Measurements from ENCODE around the gene DDX23.

The DDX23 gene

GRCh38 chr12:48824112-48824511 lies 27.9 kb downstream of the DDX23 start:
- Histone ChIP-seq H3K27ac (ENCODE audit: low read depth, low read length) (no peak overlapping the region), H3K4me1 (ENCODE audit: control insufficient read depth in 1 of 2, insufficient read depth in 2 of 2, low read length in 2 of 2) (peaks cover 4 to 8% of the 10 kb centered on the region in 2 experiments), H2BK12ac (ENCODE audit: low read length) (no peak overlapping the region), H3K4me3 (ENCODE audit: low read depth, low read length) (no peak overlapping the region), H3K36me3 (ENCODE audit: control insufficient read depth in 1 of 2, insufficient read depth in 2 of 2, low read length in 2 of 2) (peaks cover 50 to 59% of the 10 kb centered on the region in 2 experiments), H4K8ac (ENCODE audit: low read depth, low read length) (no peak overlapping the region), H4K91ac (ENCODE audit: low read depth, low read length) (no peak overlapping the region), H4K12ac (ENCODE audit: low read depth, low read length) (no peak overlapping the region), H2AK5ac (ENCODE audit: low read length) (no peak overlapping the region), H2BK120ac (ENCODE audit: insufficient read depth, low read length, poor library complexity) (no peak overlapping the region), H3K9me3 (ENCODE audit: insufficient read depth, low read depth, low read length) (peaks cover 2% of the 10 kb centered on the region), H2BK5ac (ENCODE audit: low read depth, low read length, poor library complexity) (no peak overlapping the region), H3K79me2 (ENCODE audit: control insufficient read depth, insufficient read depth, low read length, poor library complexity) (no peaks in the 10 kb centered on the region), H2AFZ (ENCODE audit: insufficient read depth, low read length, poor library complexity) (no peak overlapping the region), H3K27me3 (ENCODE audit: insufficient read depth, low read length) (no peaks in the 10 kb centered on the region), H3K14ac (ENCODE audit: low read length) (no peak overlapping the region), H3K79me1 (ENCODE audit: low read length) (no peaks in the 10 kb centered on the region), H3K18ac (ENCODE audit: low read length) (no peak overlapping the region), H3K9ac (ENCODE audit: low read length) (no peak overlapping the region), H3K4ac (ENCODE audit: low read depth, low read length) (no peak overlapping the region), H3K4me2 (ENCODE audit: low read length) (no peak overlapping the region), H3K23ac (ENCODE audit: low read length) (no peak overlapping the region)
- WGBS (ENCODE audit: extremely low coverage, insufficient coverage, insufficient read length) = 100% methylated on average over 1 of the region's 12 CpGs
- no peak for DNase-seq

- H3K4me3 ChIP-seq (ENCODE audit: low read depth, low read length) = no peak overlapping the region
- no peak overlapping the region for H3K4me2 ChIP-seq (ENCODE audit: low read length)
- H3K27ac ChIP-seq (ENCODE audit: low read depth, low read length) = no peak overlapping the region
- H3K14ac ChIP-seq (ENCODE audit: low read length) = no peak overlapping the region
- H3K9ac ChIP-seq (ENCODE audit: low read length) = no peak overlapping the region
- H3K79me2 ChIP-seq (ENCODE audit: control insufficient read depth, insufficient read depth, low read length, poor library complexity) = peaks cover 2% of the 10 kb centered on the region
- H3K9me3 ChIP-seq (ENCODE audit: insufficient read depth, low read depth, low read length) = peaks cover 2% of the 10 kb centered on the region
- peaks cover 6 to 12% of the 10 kb centered on the region in 2 experiments for H3K4me1 ChIP-seq (ENCODE audit: control insufficient read depth in 1 of 2, insufficient read depth in 2 of 2, low read length in 2 of 2)
- no CpG with 5 or more reads among the region's 11 CpGs for WGBS (ENCODE audit: extremely low coverage, insufficient coverage, insufficient read length)
- peaks cover 43 to 51% of the 10 kb centered on the region in 2 experiments for H3K36me3 ChIP-seq (ENCODE audit: control insufficient read depth in 1 of 2, insufficient read depth in 2 of 2, low read length in 2 of 2)
- no peak overlapping the region for H2BK120ac ChIP-seq (ENCODE audit: insufficient read depth, low read length, poor library complexity)
- H3K18ac ChIP-seq (ENCODE audit: low read length) = no peak overlapping the region
- H4K91ac ChIP-seq (ENCODE audit: low read depth, low read length) = no peak overlapping the region
- H3K79me1 ChIP-seq (ENCODE audit: low read length) = peaks cover 7% of the 10 kb centered on the region
- H2AK5ac ChIP-seq (ENCODE audit: low read length) = no peak overlapping the region
- H3K4ac ChIP-seq (ENCODE audit: low read depth, low read length) = no peak overlapping the region
- no peak for DNase-seq
- H2AFZ ChIP-seq (ENCODE audit: insufficient read depth, low read length, poor library complexity) = no peak overlapping the region
- no peak overlapping the region for H4K12ac ChIP-seq (ENCODE audit: low read depth, low read length)
- no peak overlapping the region for H3K23ac ChIP-seq (ENCODE audit: low read length)
- H2BK12ac ChIP-seq (ENCODE audit: low read length) = no peak overlapping the region
- H2BK5ac ChIP-seq (ENCODE audit: low read depth, low read length, poor library complexity) = no peak overlapping the region
- H3K27me3 ChIP-seq (ENCODE audit: insufficient read depth, low read length) = no peaks in the 10 kb centered on the region
- H4K8ac ChIP-seq (ENCODE audit: low read depth, low read length) = no peak overlapping the region
Measured at GRCh38 chr12:48823281-48823680, 28.7 kb downstream of the DDX23 start.

GRCh38 chr12:48822711-48823110 lies 29.3 kb downstream of the DDX23 start:
- Histone ChIP-seq H3K36me3 (ENCODE audit: control insufficient read depth in 1 of 2, insufficient read depth in 2 of 2, low read length in 2 of 2) (peaks cover 37 to 45% of the 10 kb centered on the region in 2 experiments), H3K27me3 (ENCODE audit: insufficient read depth, low read length) (no peaks in the 10 kb centered on the region), H3K4me2 (ENCODE audit: low read length) (no peak overlapping the region), H3K27ac (ENCODE audit: low read depth, low read length) (no peak overlapping the region), H2BK12ac (ENCODE audit: low read length) (no peak overlapping the region), H2AFZ (ENCODE audit: insufficient read depth, low read length, poor library complexity) (no peak overlapping the region), H2BK120ac (ENCODE audit: insufficient read depth, low read length, poor library complexity) (no peak overlapping the region), H3K4me1 (ENCODE audit: control insufficient read depth in 1 of 2, insufficient read depth in 2 of 2, low read length in 2 of 2) (peaks cover 8 to 15% of the 10 kb centered on the region in 2 experiments), H3K79me1 (ENCODE audit: low read length) (peaks cover 13% of the 10 kb centered on the region), H3K14ac (ENCODE audit: low read length) (no peak overlapping the region), H2BK5ac (ENCODE audit: low read depth, low read length, poor library complexity) (no peak overlapping the region), H3K4me3 (ENCODE audit: low read depth, low read length) (no peak overlapping the region), H3K9ac (ENCODE audit: low read length) (no peak overlapping the region), H2AK5ac (ENCODE audit: low read length) (no peak overlapping the region), H3K18ac (ENCODE audit: low read length) (no peak overlapping the region), H4K8ac (ENCODE audit: low read depth, low read length) (no peak overlapping the region), H3K23ac (ENCODE audit: low read length) (no peak overlapping the region), H4K91ac (ENCODE audit: low read depth, low read length) (no peak overlapping the region), H3K4ac (ENCODE audit: low read depth, low read length) (no peak overlapping the region), H3K79me2 (ENCODE audit: control insufficient read depth, insufficient read depth, low read length, poor library complexity) (peaks cover 7% of the 10 kb centered on the region), H3K9me3 (ENCODE audit: insufficient read depth, low read depth, low read length) (peaks cover 2% of the 10 kb centered on the region), H4K12ac (ENCODE audit: low read depth, low read length) (no peak overlapping the region)
- no CpG with 5 or more reads among the region's 2 CpGs for WGBS (ENCODE audit: extremely low coverage, insufficient coverage, insufficient read length)
- DNase-seq = no peak

- Histone ChIP-seq H4K8ac (ENCODE audit: low read depth, low read length) (no peak overlapping the region), H2AFZ (ENCODE audit: insufficient read depth, low read length, poor library complexity) (no peak overlapping the region), H3K79me2 (ENCODE audit: control insufficient read depth, insufficient read depth, low read length, poor library complexity) (peaks cover 7% of the 10 kb centered on the region), H2AK5ac (ENCODE audit: low read length) (no peak overlapping the region), H2BK120ac (ENCODE audit: insufficient read depth, low read length, poor library complexity) (no peak overlapping the region), H4K12ac (ENCODE audit: low read depth, low read length) (no peak overlapping the region), H3K9me3 (ENCODE audit: insufficient read depth, low read depth, low read length) (peaks cover 2% of the 10 kb centered on the region), H3K79me1 (ENCODE audit: low read length) (peaks cover 14% of the 10 kb centered on the region), H3K27me3 (ENCODE audit: insufficient read depth, low read length) (no peaks in the 10 kb centered on the region), H2BK5ac (ENCODE audit: low read depth, low read length, poor library complexity) (no peak overlapping the region), H3K4ac (ENCODE audit: low read depth, low read length) (no peak overlapping the region), H3K18ac (ENCODE audit: low read length) (no peak overlapping the region), H2BK12ac (ENCODE audit: low read length) (no peak overlapping the region), H3K4me3 (ENCODE audit: low read depth, low read length) (no peak overlapping the region), H3K4me2 (ENCODE audit: low read length) (no peak overlapping the region), H3K36me3 (ENCODE audit: control insufficient read depth in 1 of 2, insufficient read depth in 2 of 2, low read length in 2 of 2) (peaks cover 33 to 39% of the 10 kb centered on the region in 2 experiments), H3K27ac (ENCODE audit: low read depth, low read length) (no peak overlapping the region), H4K91ac (ENCODE audit: low read depth, low read length) (no peak overlapping the region), H3K9ac (ENCODE audit: low read length) (no peak overlapping the region), H3K23ac (ENCODE audit: low read length) (no peak overlapping the region), H3K14ac (ENCODE audit: low read length) (no peak overlapping the region), H3K4me1 (ENCODE audit: control insufficient read depth in 1 of 2, insufficient read depth in 2 of 2, low read length in 2 of 2) (peaks cover 10 to 16% of the 10 kb centered on the region in 2 experiments)
- WGBS (ENCODE audit: extremely low coverage, insufficient coverage, insufficient read length) = no CpG with 5 or more reads among the region's 5 CpGs
- DNase-seq = no peak
Measured at GRCh38 chr12:48822139-48822538, 29.8 kb downstream of the DDX23 start.
